Measurements from ENCODE around the gene GPR137. TPM values are rescaled to one million over a fixed set of nuclear protein-coding genes. Genes with fewer than 3 reads are reported as not detected.

The GPR137 gene
- total and polyA plus RNA-seq, 9 of the 15 experiments (the other 6 are each of a cell fraction or from before 2014, with no cell fraction given) = 0.32 to 26.7 (median 10.7) TPM

DNA sequence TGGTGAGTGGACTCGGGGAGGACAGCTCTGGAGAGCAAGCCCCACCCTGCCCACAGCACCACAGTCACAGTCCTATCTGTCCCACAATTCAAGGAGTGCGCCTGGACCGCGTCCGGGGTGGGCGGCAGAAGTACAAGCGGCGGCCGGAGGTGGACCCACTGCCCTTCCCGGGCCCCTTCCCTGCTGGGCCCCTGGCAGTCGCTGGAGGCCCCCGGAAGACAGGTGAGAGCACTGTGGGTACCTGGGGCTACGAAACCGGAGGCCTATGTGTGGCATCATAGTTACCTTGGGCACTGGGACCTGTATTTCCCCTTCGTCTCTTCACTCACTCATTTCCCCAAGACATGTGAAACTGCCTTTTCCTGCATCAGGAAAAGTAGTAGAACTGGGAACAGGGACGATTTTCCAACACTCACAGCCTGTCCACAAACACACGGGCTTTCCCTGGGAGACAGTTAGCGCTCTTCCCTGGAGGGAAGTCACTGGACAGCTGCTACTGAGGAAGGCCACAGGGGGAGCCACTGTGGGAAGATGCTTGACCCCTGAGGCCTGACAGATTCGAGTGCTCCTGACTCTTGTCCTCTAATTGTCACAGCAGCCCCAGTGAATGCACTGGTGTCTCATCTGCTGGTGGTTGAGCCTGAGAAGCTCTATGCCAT, 28.6 kb downstream of the GPR137 start (continued):
- TF ChIP-seq, protein P1, sequence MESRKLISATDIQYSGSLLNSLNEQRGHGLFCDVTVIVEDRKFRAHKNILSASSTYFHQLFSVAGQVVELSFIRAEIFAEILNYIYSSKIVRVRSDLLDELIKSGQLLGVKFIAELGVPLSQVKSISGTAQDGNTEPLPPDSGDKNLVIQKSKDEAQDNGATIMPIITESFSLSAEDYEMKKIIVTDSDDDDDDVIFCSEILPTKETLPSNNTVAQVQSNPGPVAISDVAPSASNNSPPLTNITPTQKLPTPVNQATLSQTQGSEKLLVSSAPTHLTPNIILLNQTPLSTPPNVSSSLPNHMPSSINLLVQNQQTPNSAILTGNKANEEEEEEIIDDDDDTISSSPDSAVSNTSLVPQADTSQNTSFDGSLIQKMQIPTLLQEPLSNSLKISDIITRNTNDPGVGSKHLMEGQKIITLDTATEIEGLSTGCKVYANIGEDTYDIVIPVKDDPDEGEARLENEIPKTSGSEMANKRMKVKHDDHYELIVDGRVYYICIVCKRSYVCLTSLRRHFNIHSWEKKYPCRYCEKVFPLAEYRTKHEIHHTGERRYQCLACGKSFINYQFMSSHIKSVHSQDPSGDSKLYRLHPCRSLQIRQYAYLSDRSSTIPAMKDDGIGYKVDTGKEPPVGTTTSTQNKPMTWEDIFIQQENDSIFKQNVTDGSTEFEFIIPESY (CRISPR knock-in tag; IDR thresholded peaks at IDR 0.05) = peak; percentile 84
- 0 out of 2 replicates have a peak, but pooled peaks have one; percentile 21 for TF ChIP-seq ZBTB7A (IDR thresholded peaks at IDR 0.05; ENCODE audit: borderline replicate concordance, control insufficient read depth, low read depth, low read length)
- TF ChIP-seq, protein P2, sequence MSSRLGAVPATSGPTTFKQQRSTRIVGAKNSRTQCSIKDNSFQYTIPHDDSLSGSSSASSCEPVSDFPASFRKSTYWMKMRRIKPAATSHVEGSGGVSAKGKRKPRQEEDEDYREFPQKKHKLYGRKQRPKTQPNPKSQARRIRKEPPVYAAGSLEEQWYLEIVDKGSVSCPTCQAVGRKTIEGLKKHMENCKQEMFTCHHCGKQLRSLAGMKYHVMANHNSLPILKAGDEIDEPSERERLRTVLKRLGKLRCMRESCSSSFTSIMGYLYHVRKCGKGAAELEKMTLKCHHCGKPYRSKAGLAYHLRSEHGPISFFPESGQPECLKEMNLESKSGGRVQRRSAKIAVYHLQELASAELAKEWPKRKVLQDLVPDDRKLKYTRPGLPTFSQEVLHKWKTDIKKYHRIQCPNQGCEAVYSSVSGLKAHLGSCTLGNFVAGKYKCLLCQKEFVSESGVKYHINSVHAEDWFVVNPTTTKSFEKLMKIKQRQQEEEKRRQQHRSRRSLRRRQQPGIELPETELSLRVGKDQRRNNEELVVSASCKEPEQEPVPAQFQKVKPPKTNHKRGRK (tag; IDR thresholded peaks at IDR 0.05) = no peak
- no peak for TF ChIP-seq MAFK (IDR thresholded peaks at IDR 0.05; ENCODE audit: low read length)
- TF ChIP-seq RBFOX2 (IDR thresholded peaks at IDR 0.05; ENCODE audit: low read depth, low read length) = peak; percentile 41; the same call in 1 of the 2 replicates
- no peak for TF ChIP-seq TEAD1 (CRISPR knock-in tag; IDR thresholded peaks at IDR 0.05)
- TF ChIP-seq HMGN3 (IDR thresholded peaks at IDR 0.05; ENCODE audit: borderline replicate concordance, extremely low read depth, insufficient read length, low read depth, low read length) = peak; percentile 10
- TF ChIP-seq ZNF41 (CRISPR knock-in tag; conservative IDR thresholded peaks at IDR 0.05) = no peak
- TF ChIP-seq, protein P3, sequence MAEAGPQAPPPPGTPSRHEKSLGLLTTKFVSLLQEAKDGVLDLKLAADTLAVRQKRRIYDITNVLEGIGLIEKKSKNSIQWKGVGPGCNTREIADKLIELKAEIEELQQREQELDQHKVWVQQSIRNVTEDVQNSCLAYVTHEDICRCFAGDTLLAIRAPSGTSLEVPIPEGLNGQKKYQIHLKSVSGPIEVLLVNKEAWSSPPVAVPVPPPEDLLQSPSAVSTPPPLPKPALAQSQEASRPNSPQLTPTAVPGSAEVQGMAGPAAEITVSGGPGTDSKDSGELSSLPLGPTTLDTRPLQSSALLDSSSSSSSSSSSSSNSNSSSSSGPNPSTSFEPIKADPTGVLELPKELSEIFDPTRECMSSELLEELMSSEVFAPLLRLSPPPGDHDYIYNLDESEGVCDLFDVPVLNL (CRISPR knock-in tag; IDR thresholded peaks at IDR 0.05; ENCODE audit: low read depth) = no peak
- TF ChIP-seq SPI1 (IDR thresholded peaks at IDR 0.05; ENCODE audit: borderline replicate concordance, low read depth, low read length) = peak; percentile 58
